AG04450 (cell line): ENCODE results near the gene NTNG2. TPM values are rescaled to one million over a fixed set of nuclear protein-coding genes. Genes with fewer than 3 reads are reported as not detected.

Experiments used
- CTCF ChIA-PET: fragments of 300-600, 350-600 bp; formaldehyde crosslinking; extraction: SDS; loops from one replicate; lab custom pipeline; 2022; ENCODE audit warnings: antibody characterized with exemption, inconsistent platforms; lab: Charles Lee
- POLR2A ChIA-PET: fragments of 350-600 bp; formaldehyde crosslinking; extraction: SDS; loops from one replicate; lab custom pipeline; 2021; ENCODE audit warnings: antibody characterized with exemption, inconsistent platforms; lab: Yijun Ruan, JAX
- DNase-seq: peaks from one replicate; pipeline ENCODE4 v3.0.0-alpha.2; 2011; ENCODE audit warnings: low read depth, low spot score
- H3K27ac ChIP-seq: one replicate; pipeline ENCODE4 v1.5.1; 2012; ENCODE audit warnings: low read depth, low read length, control low read depth
- H3K27me3 ChIP-seq: one replicate; pipeline ENCODE4 v1.6.0; 2012; ENCODE audit warnings: low read length; ENCODE audit not compliant: control insufficient read depth, insufficient read depth
- H3K4me3 ChIP-seq: 2 replicates; pipeline ENCODE4 v1.5.1; 2011; ENCODE audit warnings: mild to moderate bottlenecking, low read depth, low read length, control low read depth
- H3K9me3 ChIP-seq: 2 replicates; pipeline ENCODE4 v1.5.1; 2012; ENCODE audit warnings: low read length; ENCODE audit not compliant: control insufficient read depth, insufficient read depth
- polyA plus RNA-seq: library from polyadenylated mRNA; depleted of rRNA; stranded (reverse); fragments of >200 nt; gene quantifications from 2 replicates; pipeline ENCODE4 v1.2.3, GENCODE V29; 2011
- TF ChIP-seq, protein P1 (sequence below): IDR thresholded peaks from 2 replicates; pipeline ENCODE4 v1.5.1; 2011; ENCODE audit warnings: low read depth, low read length, control low read depth, inconsistent platforms

The NTNG2 gene
- polyA plus RNA-seq, 1 experiment = 0.93 TPM

DNA sequence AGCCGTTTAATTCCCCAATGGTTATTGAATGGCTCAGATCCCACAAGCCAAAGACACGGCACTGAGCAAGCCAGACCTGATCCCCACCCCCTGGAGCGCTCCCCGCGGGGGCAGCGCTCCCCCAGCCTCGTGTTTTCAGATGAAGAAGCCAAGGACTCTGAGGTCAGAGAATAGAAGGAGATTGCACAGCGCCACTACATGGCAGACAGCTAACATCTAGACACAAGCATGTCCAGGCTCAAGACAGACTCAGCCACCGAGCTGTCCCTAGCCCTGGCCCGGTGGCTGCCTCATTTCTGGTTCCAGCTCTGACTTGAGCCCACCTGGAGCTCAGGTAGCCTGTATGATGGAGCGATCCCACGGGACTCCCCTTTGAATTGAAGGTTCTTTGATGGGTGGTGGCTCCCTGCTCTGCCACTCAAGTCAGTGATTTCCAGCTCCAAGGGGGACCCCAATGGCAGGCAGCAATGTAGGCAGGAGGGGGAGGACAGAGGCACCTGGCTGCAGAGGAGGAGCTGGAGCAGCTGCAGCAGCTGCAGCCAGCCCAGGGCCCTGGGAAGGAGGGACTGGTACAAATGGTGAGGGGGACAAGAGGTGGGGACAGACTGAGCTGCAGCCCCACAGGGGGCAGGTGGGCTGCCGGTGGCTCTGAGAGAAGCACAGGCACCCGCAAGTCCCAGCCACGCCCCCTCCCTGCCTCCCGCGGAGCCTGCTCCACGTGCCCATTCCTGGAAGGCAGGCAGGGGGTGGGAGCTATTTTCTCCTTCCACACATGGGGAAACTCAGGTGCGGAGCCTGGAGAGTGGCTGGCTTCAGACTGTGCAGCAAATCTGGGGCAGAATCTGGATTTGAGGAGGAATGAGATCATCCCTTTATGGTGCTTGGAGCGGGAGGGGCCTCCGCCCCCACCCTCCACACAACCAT lies 40.2 kb downstream of the NTNG2 start:
- ChIA-PET POLR2A (no interaction called here), CTCF (interaction anchor here (1.1 to 1.9 kb wide), 2 partner anchors 32 to 34 kb away, joined by 5 to 7 read pairs; no protein-coding TSS in a partner anchor)
- Histone ChIP-seq H3K27ac (no peak overlapping the region), H3K9me3 (peaks cover 21% of the 10 kb centered on the region), H3K4me3 (no peak overlapping the region), H3K27me3 (peaks cover 53% of the 10 kb centered on the region)
- TF ChIP-seq, protein P1, sequence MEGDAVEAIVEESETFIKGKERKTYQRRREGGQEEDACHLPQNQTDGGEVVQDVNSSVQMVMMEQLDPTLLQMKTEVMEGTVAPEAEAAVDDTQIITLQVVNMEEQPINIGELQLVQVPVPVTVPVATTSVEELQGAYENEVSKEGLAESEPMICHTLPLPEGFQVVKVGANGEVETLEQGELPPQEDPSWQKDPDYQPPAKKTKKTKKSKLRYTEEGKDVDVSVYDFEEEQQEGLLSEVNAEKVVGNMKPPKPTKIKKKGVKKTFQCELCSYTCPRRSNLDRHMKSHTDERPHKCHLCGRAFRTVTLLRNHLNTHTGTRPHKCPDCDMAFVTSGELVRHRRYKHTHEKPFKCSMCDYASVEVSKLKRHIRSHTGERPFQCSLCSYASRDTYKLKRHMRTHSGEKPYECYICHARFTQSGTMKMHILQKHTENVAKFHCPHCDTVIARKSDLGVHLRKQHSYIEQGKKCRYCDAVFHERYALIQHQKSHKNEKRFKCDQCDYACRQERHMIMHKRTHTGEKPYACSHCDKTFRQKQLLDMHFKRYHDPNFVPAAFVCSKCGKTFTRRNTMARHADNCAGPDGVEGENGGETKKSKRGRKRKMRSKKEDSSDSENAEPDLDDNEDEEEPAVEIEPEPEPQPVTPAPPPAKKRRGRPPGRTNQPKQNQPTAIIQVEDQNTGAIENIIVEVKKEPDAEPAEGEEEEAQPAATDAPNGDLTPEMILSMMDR = no peak
- no peak for DNase-seq

DNA sequence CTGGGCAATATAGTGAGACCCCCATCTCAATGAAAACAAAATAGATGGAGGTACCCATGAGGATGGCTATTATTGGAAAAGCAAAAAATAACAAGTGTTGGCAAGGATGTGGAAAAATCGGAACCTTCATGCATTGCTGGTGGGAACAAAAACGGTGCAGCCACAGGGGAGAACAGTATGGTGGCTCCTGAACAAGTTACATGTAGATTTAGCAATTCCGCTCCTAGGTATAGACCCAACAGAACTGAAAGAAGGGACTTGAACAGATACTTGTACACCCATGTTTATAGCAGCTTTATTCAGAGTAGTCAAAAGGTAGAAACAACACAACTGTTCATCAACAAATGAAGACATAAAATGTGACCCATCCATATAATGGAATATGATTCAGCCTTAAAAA lies 43.0 kb downstream of the NTNG2 start:
- no peak overlapping the region for H3K27ac ChIP-seq
- CTCF ChIA-PET = no interaction called here
- no peak for DNase-seq
- POLR2A ChIA-PET = no interaction called here
- peaks cover 55% of the 10 kb centered on the region for H3K27me3 ChIP-seq
- peaks cover 8% of the 10 kb centered on the region for H3K9me3 ChIP-seq
- H3K4me3 ChIP-seq = no peak overlapping the region
- TF ChIP-seq, protein P1 = no peak

DNA sequence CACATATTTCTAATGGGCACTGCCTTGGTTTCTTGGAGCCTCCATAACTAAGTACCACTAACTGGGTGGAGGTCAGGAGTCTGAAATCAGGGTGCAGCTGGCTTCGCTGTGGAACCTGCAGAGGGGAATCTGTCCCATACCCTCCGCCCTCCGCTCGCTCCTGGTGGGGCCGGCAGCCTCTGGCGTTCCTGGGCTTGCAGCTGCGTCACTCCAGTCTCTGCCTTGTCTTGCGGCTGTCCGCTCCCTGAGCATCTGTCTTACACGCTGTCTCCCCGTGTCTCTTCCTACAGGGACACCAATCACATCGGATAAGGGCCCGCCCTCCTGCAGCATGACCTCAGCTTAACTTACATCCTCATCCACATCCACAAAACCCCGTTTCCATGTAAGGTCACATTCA lies 45.4 kb downstream of the NTNG2 start:
- peaks cover 36% of the 10 kb centered on the region for H3K27me3 ChIP-seq
- H3K27ac ChIP-seq = no peak overlapping the region
- H3K4me3 ChIP-seq = no peak overlapping the region
- DNase-seq = no peak
- POLR2A ChIA-PET = no interaction called here
- peaks cover 8% of the 10 kb centered on the region for H3K9me3 ChIP-seq
- CTCF ChIA-PET = interaction anchor here (0.5 kb wide), 1 partner anchor 22 kb away, joined by 6 read pairs; no protein-coding TSS in a partner anchor
- TF ChIP-seq, protein P1 = no peak

DNA sequence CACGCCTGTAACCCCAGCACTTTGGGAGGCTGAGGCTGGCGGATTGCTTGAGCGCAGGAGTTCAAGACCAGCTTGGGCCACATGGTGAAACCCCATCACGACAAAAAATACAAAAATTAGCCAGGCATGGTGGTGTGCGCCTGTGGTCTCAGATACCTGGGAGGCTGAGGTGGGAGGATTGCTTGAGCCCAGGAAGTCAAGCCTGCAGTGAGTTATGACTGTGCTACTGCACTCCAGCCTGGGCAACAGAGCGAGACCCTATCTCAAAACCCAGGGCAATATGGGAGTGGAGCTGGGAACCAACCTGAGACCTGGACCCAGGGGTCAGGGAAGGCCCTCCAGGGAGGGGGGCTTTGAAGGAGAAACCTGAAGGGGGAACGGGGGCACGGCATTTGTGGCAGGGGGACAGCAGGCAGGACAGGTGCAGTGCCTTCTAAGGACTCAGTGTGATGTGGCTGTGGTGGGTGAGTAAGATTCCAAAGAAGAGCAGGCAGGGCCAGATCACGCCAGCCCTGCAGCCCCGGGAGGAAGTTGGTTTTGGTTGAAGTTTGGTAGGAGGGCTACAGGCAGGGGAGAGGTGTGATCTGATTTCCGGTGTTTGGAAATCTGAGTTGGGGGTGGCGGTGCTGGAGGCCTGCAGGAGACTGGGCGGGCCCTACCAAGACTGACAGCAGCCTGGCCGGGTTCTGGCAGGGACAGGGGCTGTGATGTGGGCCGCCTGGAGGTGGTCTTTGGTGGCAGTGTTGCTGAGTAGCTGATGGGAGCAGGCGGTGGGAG lies 46.2 kb downstream of the NTNG2 start:
- Histone ChIP-seq H3K27me3 (peaks cover 28% of the 10 kb centered on the region), H3K27ac (no peak overlapping the region), H3K9me3 (peaks cover 8% of the 10 kb centered on the region), H3K4me3 (no peak overlapping the region)
- ChIA-PET POLR2A (no interaction called here), CTCF (no interaction called here)
- TF ChIP-seq, protein P1 = no peak
- DNase-seq = no peak
